Articular chondrocyte of knee joint (primary cell): ENCODE measurements around the gene CLMN. TPM values are rescaled to one million over a fixed set of nuclear protein-coding genes. Genes with fewer than 3 reads are reported as not detected.

ENCODE experiments used
- small RNA-seq: library from RNA; depleted of rRNA; stranded (forward); fragments of <200 nt; gene quantifications from one replicate; pipeline ENCODE3, GENCODE V24; 2012
- total RNA-seq: library from RNA; depleted of rRNA; stranded (reverse); fragments of >200 nt; gene quantifications from 2 replicates; pipeline ENCODE4 v1.2.3, GENCODE V29; 2012

Gene CLMN, protein sequence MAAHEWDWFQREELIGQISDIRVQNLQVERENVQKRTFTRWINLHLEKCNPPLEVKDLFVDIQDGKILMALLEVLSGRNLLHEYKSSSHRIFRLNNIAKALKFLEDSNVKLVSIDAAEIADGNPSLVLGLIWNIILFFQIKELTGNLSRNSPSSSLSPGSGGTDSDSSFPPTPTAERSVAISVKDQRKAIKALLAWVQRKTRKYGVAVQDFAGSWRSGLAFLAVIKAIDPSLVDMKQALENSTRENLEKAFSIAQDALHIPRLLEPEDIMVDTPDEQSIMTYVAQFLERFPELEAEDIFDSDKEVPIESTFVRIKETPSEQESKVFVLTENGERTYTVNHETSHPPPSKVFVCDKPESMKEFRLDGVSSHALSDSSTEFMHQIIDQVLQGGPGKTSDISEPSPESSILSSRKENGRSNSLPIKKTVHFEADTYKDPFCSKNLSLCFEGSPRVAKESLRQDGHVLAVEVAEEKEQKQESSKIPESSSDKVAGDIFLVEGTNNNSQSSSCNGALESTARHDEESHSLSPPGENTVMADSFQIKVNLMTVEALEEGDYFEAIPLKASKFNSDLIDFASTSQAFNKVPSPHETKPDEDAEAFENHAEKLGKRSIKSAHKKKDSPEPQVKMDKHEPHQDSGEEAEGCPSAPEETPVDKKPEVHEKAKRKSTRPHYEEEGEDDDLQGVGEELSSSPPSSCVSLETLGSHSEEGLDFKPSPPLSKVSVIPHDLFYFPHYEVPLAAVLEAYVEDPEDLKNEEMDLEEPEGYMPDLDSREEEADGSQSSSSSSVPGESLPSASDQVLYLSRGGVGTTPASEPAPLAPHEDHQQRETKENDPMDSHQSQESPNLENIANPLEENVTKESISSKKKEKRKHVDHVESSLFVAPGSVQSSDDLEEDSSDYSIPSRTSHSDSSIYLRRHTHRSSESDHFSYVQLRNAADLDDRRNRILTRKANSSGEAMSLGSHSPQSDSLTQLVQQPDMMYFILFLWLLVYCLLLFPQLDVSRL
- total RNA-seq, result 3.1 and 4.3 TPM in 2 replicates

DNA sequence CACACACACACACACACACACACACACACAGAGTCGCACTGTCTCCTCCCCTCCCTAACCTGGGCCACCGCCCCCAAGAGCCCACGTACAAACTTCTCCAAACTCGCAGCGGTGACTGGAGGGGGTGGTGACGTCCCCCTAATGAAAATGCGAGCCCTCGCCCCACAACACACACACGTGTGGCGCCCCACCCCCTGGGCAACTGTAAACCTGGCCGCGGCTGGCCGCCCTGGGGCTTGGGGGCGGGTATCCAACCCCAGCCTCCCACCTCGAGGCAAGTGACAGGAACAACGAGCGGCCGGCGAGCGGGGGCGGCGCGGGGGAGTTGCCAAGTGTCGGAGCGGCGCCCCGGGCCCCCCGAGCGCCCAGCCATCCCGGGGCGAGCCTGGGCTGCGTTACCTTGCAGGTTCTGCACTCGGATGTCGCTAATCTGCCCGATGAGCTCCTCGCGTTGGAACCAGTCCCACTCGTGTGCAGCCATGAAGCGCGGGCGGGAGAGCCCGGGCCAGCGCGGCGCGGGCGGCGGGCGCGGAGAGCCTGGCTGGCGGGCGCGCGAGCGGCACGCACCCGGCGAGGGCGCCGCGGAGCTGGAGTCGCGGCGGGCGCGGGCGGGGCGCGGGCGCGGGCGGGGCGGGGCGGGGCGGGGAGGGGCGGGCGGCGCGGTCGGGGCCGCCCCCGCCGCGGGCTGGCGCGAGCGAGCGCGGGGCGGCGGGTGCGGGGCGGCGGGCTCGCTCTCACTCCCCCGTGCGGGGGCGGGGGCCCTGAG lies at the start of gene CLMN:
Gene CLMN, minus strand, starts transcription at position 597 of the 766 bp plus-strand sequence. Its CDS starts 116 bp downstream, at position 481.

DNA sequence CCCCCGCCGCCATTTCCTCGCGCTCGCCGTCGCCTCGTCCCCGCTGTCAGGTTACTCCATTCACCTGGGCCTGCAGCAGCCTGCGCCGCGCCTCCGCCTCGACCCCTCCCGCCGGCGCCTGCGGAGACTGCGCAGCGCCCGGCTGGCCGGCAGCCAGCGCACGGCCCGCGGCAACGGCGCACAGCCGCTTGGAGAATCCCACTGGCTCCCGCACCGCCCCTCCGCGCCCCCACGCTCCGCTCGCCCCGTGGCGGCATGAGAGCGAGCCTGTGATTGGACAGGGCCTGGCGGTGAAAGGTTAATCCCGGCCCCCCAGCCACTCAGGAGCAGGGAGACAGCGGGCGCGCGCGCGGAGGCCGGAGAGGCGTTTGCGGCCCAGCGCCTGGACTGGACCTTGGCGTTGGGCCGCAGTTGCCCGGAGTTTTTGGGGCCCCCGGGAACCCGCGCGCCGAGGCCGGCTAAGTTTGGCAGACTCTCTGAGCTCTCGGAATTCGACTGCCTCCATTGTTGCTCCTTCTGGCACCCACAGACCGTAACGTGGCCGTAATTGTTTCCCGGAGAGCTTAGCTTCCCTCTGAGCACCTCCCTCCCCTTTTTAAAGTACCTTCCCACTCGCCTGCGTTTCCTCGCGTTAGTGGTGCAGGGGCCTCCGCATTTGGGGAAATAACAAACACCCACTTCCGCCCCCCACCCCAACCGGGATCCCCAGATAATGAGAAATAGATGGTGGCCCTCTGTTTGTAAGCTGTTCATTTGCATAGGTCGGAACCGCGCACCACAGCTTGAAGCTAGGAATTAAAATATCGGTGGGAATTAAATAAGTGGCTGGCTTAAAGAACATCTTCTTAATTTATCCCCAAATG lies 162.2 kb downstream of the CLMN start, which contains the start of gene DICER1:
Gene DICER1, minus strand, starts transcription at position 203 of the 863 bp plus-strand sequence. CDS start 24,071 bp downstream, outside the sequence.

Small RNA genes lying within 50 kb of the gene (small RNA-seq; reads per million reads assigned to genes)
- gene MIR3173, result not detected

Other genes with a start within 250 kb of the CLMN start
- 53.7 and 70.0 TPM in 2 replicates for gene DICER1, start 162.4 kb downstream of the CLMN start, total RNA-seq
- 25.0 and 29.6 TPM in 2 replicates for gene SYNE3, start 196.7 kb upstream of the CLMN start, total RNA-seq
- 26.6 and 27.0 TPM in 2 replicates for gene GLRX5, start 215.1 kb upstream of the CLMN start, total RNA-seq